ENCODE measurements around the gene TNNT3. TPM values are rescaled to one million over a fixed set of nuclear protein-coding genes. Genes with fewer than 3 reads are reported as not detected.

TNNT3 gene
- total RNA-seq, 1 experiment from 2014 or later, result not detected

DNA sequence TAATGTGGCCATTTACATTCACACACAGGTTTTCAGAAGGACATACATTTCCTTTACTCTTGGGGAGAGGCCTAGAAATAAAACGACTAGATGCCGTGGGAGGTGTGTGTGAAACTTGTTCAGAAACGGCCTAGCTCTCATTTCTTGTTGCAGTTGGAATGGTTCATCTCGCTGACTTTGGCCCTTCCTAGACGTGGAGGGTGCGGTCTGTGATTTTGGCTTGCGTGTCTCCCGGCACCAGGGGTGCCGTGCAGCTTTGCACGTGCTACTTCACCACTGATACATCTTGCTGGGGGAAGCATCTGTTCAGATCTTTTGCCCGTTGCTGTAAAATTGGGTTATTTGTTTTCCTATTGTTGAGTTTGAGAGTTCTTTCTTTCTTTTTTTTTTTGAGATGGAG is 24.7 kb upstream of the TNNT3 start:
- Histone ChIP-seq H3K4ac (ENCODE audit: low read depth, low read length) (no peak overlapping the region), H3K14ac (ENCODE audit: insufficient read depth, low read length) (no peak overlapping the region), H3K27ac (ENCODE audit: insufficient read length, low read depth, low read length) (no peak overlapping the region), H3K18ac (ENCODE audit: insufficient read length, low read depth, low read length) (no peak overlapping the region), H3K23ac (ENCODE audit: insufficient read length, low read depth, low read length) (no peak overlapping the region), H2BK5ac (ENCODE audit: insufficient read length, low read length) (no peak overlapping the region), H4K5ac (ENCODE audit: insufficient read length, low read depth, low read length) (no peak overlapping the region), H3K79me2 (ENCODE audit: insufficient read depth, low read length) (no peaks in the 10 kb centered on the region), H2BK15ac (ENCODE audit: low read depth, low read length) (no peak overlapping the region), H3K27me3 (ENCODE audit: insufficient read depth, low read length) (no peaks in the 10 kb centered on the region; the same call in 1 of the 2 replicates), H3K9me3 (ENCODE audit: control insufficient read depth, low read depth, low read length) (no peaks in the 10 kb centered on the region), H3K79me1 (ENCODE audit: insufficient read depth, low read depth, low read length, poor library complexity, severe bottlenecking) (no peaks in the 10 kb centered on the region), H2BK20ac (ENCODE audit: low read depth, low read length, poor library complexity, severe bottlenecking) (no peak overlapping the region), H2AFZ (ENCODE audit: low read length) (no peak overlapping the region), H4K8ac (replicated peaks; ENCODE audit: insufficient read length, low read depth, low read length) (no peak overlapping the region), H3K9ac (ENCODE audit: extremely low read depth, insufficient read length, low read length) (no peak overlapping the region), H3K56ac (ENCODE audit: insufficient read length, low read depth, low read length) (no peak overlapping the region), H2BK12ac (ENCODE audit: insufficient read length, low read depth, low read length) (no peak overlapping the region), H4K20me1 (ENCODE audit: control insufficient read depth, insufficient read depth, insufficient read length) (no peaks in the 10 kb centered on the region), H3K4me1 (ENCODE audit: insufficient read depth, low read length) (no peaks in the 10 kb centered on the region), H3T11ph (ENCODE audit: low read length) (no peak overlapping the region), H2BK120ac (ENCODE audit: low read depth, low read length, poor library complexity, severe bottlenecking) (no peak overlapping the region), H2AK5ac (ENCODE audit: insufficient read length, low read length) (no peak overlapping the region), H3K23me2 (ENCODE audit: insufficient read length, low read depth, low read length, poor library complexity, severe bottlenecking) (no peaks in the 10 kb centered on the region), H4K91ac (ENCODE audit: insufficient read length, low read depth, low read length) (no peak overlapping the region), H3K4me2 (ENCODE audit: insufficient read depth, insufficient read length, low read length) (no peak overlapping the region)
- Mint-ChIP-seq H3K4me1 (no peaks in the 10 kb centered on the region), H3K27ac (peak overlapping the region in 1 of 3 experiments; percentile 92; a peak in 1 of 7 replicates), H3K4me3 (no peak overlapping the region), H3K9me3 (no peaks in the 10 kb centered on the region; a peak in 1 of 5 replicates), H3K27me3 (ENCODE audit: low read depth) (peaks cover 30% of the 10 kb centered on the region), H3K36me3 (ENCODE audit: insufficient read depth in 1 of 3, low read depth in 3 of 3) (no peaks in the 10 kb centered on the region)
- TF ChIP-seq, protein P1, sequence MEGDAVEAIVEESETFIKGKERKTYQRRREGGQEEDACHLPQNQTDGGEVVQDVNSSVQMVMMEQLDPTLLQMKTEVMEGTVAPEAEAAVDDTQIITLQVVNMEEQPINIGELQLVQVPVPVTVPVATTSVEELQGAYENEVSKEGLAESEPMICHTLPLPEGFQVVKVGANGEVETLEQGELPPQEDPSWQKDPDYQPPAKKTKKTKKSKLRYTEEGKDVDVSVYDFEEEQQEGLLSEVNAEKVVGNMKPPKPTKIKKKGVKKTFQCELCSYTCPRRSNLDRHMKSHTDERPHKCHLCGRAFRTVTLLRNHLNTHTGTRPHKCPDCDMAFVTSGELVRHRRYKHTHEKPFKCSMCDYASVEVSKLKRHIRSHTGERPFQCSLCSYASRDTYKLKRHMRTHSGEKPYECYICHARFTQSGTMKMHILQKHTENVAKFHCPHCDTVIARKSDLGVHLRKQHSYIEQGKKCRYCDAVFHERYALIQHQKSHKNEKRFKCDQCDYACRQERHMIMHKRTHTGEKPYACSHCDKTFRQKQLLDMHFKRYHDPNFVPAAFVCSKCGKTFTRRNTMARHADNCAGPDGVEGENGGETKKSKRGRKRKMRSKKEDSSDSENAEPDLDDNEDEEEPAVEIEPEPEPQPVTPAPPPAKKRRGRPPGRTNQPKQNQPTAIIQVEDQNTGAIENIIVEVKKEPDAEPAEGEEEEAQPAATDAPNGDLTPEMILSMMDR (conservative IDR thresholded peaks at IDR 0.05), result no peak
- no peak for DNase-seq
- no CpG with 5 or more reads among the region's 11 CpGs for WGBS (ENCODE audit: extremely low coverage, insufficient read length, low lambda C conversion rate)
